HG03521 (cell line): ENCODE data around the gene TTC23.

Experiments used
- ATAC-seq: cut with Tn5 transposase; IDR thresholded peaks from one replicate; pipeline ENCODE4 v1.9.1; 2021; ENCODE audit warnings: mild to moderate bottlenecking, moderate library complexity; ENCODE audit not compliant: unreplicated experiment

TTC23 gene

GRCh38 chr15:99249270-99249841, at the start of gene TTC23:
Gene TTC23 (minus strand): TSS chr15:99249581. CDS start chr15:99228712, 20,869 bp downstream.
- ATAC-seq, result no peak

GRCh38 chr15:99296386-99296785, 47.0 kb upstream of the TTC23 start:
- ATAC-seq, result no peak

GRCh38 chr15:99295840-99296239, 46.5 kb upstream of the TTC23 start:
- ATAC-seq, result no peak

- ATAC-seq, result no peak
Measured at GRCh38 chr15:99291643-99292042, 42.3 kb upstream of the TTC23 start.

- no peak for ATAC-seq
Measured at GRCh38 chr15:99283717-99284116, 34.3 kb upstream of the TTC23 start.

- ATAC-seq, result no peak
Measured at GRCh38 chr15:99282586-99282985, 33.2 kb upstream of the TTC23 start.

GRCh38 chr15:99282121-99282520, 32.7 kb upstream of the TTC23 start:
- no peak for ATAC-seq

- ATAC-seq, result no peak
Measured at GRCh38 chr15:99279827-99280226, 30.4 kb upstream of the TTC23 start.

GRCh38 chr15:99279290-99279689, 29.9 kb upstream of the TTC23 start:
- ATAC-seq, result no peak

GRCh38 chr15:99275525-99276128, 26.2 kb upstream of the TTC23 start:
- ATAC-seq, result no peak

- ATAC-seq, result no peak
Measured at GRCh38 chr15:99275061-99275460, 25.7 kb upstream of the TTC23 start.

- ATAC-seq, result no peak
Measured at GRCh38 chr15:99273801-99274200, 24.4 kb upstream of the TTC23 start.

GRCh38 chr15:99268431-99268830, 19.1 kb upstream of the TTC23 start:
- ATAC-seq, result no peak

GRCh38 chr15:99267957-99268356, 18.6 kb upstream of the TTC23 start:
- ATAC-seq, result no peak

- no peak for ATAC-seq
Measured at GRCh38 chr15:99265541-99266070, 16.2 kb upstream of the TTC23 start.

GRCh38 chr15:99264125-99264524, 14.7 kb upstream of the TTC23 start:
- no peak for ATAC-seq

GRCh38 chr15:99257107-99257750, 7.8 kb upstream of the TTC23 start:
- ATAC-seq, result no peak

GRCh38 chr15:99253381-99254090, 4.2 kb upstream of the TTC23 start:
- ATAC-seq, result no peak

GRCh38 chr15:99252326-99252725, 2.9 kb upstream of the TTC23 start:
- no peak for ATAC-seq

GRCh38 chr15:99250857-99251841, 1.8 kb upstream of the TTC23 start, which contains the start of gene LRRC28:
Gene LRRC28 (plus strand): TSS chr15:99251481. CDS start chr15:99255958, 4,477 bp downstream.
- ATAC-seq, result peak; percentile 94
